ENCODE results near the gene MLLT10. TPM values are rescaled to one million over a fixed set of nuclear protein-coding genes. Genes with fewer than 3 reads are reported as not detected.

Gene MLLT10
- total RNA-seq, 4 donors from 2014 or later = 42.8 to 283 (median 48.5) TPM

DNA sequence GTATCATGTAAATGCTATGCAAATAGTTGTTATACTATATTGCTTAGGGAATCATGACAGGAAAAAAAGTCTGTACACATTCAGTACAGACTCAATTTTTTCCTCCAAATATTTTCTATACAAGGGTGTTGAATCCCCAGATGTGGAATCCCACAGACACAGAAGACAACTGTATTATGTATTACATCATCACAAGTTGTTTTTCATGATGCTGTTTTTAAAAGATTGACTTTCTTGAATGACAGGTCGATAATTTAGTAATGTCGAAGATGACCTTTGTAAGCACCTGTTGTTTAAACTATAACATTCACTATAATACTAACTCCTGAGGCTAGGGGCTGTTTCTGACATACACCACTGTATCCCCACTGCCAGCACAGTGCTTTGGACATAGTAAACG is 143.5 kb downstream of the MLLT10 start:
- intact Hi-C loops (cut with DNase I; ENCODE audit: low total_unique reads) = no loop called here
- TF ChIP-seq CTCF (IDR thresholded peaks at IDR 0.05) = no peak
- no peak for TF ChIP-seq POLR2A (IDR thresholded peaks at IDR 0.05)
- no peak for DNase-seq (ENCODE audit: low spot score in 2 of 2)
- WGBS, 2 donors = 84 to 88% methylated on average over 3 of the region's 3 CpGs
- H3K4me3 ChIP-seq (ENCODE audit: low read depth, poor library complexity, severe bottlenecking) = no peak overlapping the region

DNA sequence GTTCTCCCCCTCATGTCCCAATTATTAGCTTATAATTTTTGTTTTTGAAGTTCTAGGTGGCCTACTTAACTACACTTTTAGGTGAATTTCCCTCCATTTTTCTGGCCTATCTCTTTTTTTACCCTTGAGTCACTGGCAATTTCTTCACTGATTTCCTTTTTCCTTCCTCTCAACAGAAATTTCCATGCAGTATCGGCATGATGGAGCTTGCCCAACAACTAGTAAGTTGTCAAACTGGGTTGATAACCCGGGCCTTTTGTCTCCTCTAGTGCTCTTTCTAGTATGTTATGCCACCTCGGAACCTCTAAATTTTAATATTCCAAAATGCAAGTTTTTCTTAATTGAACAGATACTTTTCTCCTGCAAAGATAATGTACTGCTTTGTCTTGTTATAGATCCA is 147.1 kb downstream of the MLLT10 start:
- TF ChIP-seq POLR2A (IDR thresholded peaks at IDR 0.05) (no peak), CTCF (IDR thresholded peaks at IDR 0.05) (no peak)
- DNase-seq (ENCODE audit: low spot score in 2 of 2) = no peak
- H3K4me3 ChIP-seq (ENCODE audit: low read depth, poor library complexity, severe bottlenecking) = no peak overlapping the region
- 37 to 57% methylated on average over 3 of the region's 3 CpGs for WGBS, 2 donors
- intact Hi-C loops (cut with DNase I; ENCODE audit: low total_unique reads) = no loop called here

DNA sequence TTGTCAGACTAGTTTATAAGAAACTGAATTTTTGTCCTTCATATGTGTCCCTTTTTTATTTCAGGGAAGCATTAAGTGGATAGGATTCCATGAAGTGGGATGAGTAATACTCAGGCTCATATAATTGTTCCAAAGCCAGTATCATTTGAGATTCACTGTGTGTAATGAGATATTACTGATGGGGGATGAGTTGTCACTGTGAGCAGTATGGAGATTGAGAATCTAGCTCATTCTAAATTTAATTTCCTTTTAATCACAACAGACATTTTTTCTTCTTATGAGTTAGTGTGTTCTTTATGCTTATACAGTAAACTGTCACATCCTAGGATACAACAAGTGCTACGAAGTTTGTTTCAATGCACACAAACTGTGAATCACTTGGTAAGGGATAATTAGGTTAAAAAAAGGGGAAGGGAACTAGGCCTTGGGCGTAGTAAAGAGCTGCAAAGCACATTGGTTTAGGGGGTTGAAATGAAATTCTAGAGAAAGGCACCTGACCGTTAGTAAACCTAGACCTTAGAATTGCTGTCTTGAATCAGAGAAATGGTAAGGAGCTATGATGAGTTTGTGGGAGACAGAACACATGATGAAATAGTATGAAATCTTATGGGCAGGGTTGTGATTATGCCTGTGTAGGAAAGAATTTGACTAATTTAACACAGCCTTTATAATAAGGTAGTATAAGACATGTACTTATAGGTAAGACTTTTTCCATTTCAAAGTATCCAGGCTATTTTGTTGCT is 153.4 kb downstream of the MLLT10 start:
- WGBS, 2 donors = 93 to 99% methylated on average over 3 of the region's 3 CpGs
- DNase-seq (ENCODE audit: low spot score in 2 of 2) = no peak
- intact Hi-C loops (cut with DNase I; ENCODE audit: low total_unique reads) = no loop called here
- TF ChIP-seq POLR2A (IDR thresholded peaks at IDR 0.05) (no peak), CTCF (IDR thresholded peaks at IDR 0.05) (no peak)
- H3K4me3 ChIP-seq (ENCODE audit: low read depth, poor library complexity, severe bottlenecking) = no peak overlapping the region

GRCh38 chr10:21688009-21688332 is 153.9 kb downstream of the MLLT10 start:
- intact Hi-C loops (cut with DNase I; ENCODE audit: low total_unique reads) = no loop called here
- DNase-seq (ENCODE audit: low spot score in 2 of 2) = no peak
- no peak overlapping the region for H3K4me3 ChIP-seq (ENCODE audit: low read depth, poor library complexity, severe bottlenecking)
- no peak for TF ChIP-seq POLR2A (IDR thresholded peaks at IDR 0.05)
- no peak for TF ChIP-seq CTCF (IDR thresholded peaks at IDR 0.05)

GRCh38 chr10:21688870-21689269 is 154.8 kb downstream of the MLLT10 start:
- DNase-seq (ENCODE audit: low spot score in 2 of 2) = no peak
- 94 to 100% methylated on average over 1 of the region's 1 CpG for WGBS, 2 donors
- intact Hi-C loops (cut with DNase I; ENCODE audit: low total_unique reads) = no loop called here
- TF ChIP-seq CTCF (IDR thresholded peaks at IDR 0.05) = no peak
- no peak for TF ChIP-seq POLR2A (IDR thresholded peaks at IDR 0.05)
- no peak overlapping the region for H3K4me3 ChIP-seq (ENCODE audit: low read depth, poor library complexity, severe bottlenecking)

- no peak overlapping the region for H3K4me3 ChIP-seq (ENCODE audit: low read depth, poor library complexity, severe bottlenecking)
- intact Hi-C loops (cut with DNase I; ENCODE audit: low total_unique reads) = loop anchor here (10.0 kb wide), 1 partner anchor 825 kb away; no protein-coding TSS in a partner anchor
- TF ChIP-seq POLR2A (IDR thresholded peaks at IDR 0.05) (no peak), CTCF (IDR thresholded peaks at IDR 0.05) (no peak)
- no peak for DNase-seq (ENCODE audit: low spot score in 2 of 2)
These were observed 155.8 kb downstream of the MLLT10 start for GRCh38 chr10:21689881-21690280.

All from lower leg skin (tissue), 4 donors.